KOPT-K1 (cell line): ENCODE data around the gene SFMBT2.
"Not testable (repeated sequence)": the region's sequence is repeated elsewhere in the genome, so short reads cannot be mapped to it uniquely, and the experiment has no call there.

ENCODE experiments used
- H3K27ac ChIP-seq: fragments of 200-600 bp; sonication (generic); 2 replicates; pipeline ENCODE4 v1.5.1; 2016; ENCODE audit warnings: antibody characterized with exemption, mild to moderate bottlenecking, low read depth, low read length; ENCODE audit not compliant: poor library complexity, severe bottlenecking
- H3K36me3 ChIP-seq: fragments of 200-600 bp; sonication (generic); 2 replicates; pipeline ENCODE4 v1.5.1; 2017; ENCODE audit warnings: antibody characterized with exemption, mild to moderate bottlenecking, low read length, moderate library complexity; ENCODE audit not compliant: insufficient read depth
- H3K9me3 ChIP-seq: fragments of 200-600 bp; sonication (generic); 2 replicates; pipeline ENCODE4 v1.5.1; 2017; ENCODE audit warnings: antibody characterized with exemption, low read length, mild to moderate bottlenecking; ENCODE audit not compliant: insufficient read depth, poor library complexity, severe bottlenecking

SFMBT2 gene

DNA sequence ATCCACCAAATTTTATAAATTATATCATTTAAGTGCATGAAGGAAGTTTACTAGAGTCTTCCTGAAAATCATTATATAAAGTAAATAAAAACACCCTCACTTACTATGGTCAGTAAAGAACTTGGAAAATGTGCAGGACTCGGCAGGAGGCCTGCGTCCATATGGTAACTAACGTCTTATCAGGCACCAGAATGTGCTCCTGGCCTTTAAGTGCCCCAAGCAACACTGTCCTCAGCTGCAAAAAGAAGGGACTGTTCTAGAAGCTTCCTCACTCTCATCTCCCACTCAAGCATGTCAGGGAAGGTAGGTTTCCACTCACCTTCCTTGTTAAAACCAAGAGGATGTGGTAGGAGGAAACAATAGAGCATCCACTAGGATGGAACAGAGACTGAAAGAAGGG, 11.3 kb downstream of the SFMBT2 start:
- Histone ChIP-seq H3K9me3 (no peaks in the 10 kb centered on the region), H3K27ac (no peak overlapping the region), H3K36me3 (peaks cover 21% of the 10 kb centered on the region; the same call in 1 of the 2 replicates)

DNA sequence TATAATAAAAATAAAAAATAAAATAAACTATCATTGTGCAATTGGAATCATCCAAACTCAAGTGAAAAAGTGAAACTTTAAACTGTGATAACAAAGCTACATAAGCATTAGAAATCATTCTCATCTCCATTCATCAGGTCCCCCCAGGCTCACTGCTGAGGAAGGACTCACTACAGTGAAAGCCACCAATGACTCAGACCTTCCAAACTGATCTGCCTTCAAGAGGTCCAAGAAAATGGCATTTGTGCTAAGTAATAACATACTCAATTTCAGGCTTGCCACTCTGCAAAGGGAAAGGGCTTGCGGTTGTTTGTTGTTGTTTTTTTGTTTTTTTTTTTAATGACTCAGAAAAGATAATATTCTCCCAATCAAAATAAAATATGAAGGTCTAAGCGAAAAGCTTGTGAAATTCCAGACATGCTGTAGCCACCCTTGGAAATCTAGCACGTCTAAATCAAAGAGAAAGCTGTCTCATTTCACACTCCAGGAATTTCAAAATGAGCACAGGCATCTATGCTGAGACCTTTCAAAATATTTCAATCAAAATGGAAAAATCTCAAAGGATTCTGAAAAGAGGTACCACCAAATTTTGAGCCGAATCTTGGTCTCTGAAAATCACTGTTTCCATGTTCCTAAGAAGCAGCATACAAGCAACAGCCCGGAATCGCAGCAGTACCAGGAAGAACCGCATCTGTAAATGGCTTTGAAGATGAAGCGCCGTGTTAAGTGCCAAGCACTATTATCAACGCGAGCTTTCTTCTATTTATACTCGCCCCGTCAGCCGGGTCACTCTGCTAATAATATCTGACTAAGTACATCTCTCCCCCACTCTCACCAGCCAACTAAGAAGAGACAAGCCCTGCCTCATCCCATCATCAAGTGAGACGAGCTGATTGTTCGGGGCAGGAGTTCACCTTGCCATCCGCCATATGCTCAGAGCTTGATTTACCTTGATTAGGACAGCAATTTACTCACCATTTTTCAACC, 13.5 kb downstream of the SFMBT2 start:
- Histone ChIP-seq H3K36me3 (0 out of 2 replicates have a peak, but pooled peaks cover 11% of the 10 kb centered on the region), H3K9me3 (no peaks in the 10 kb centered on the region), H3K27ac (no peak overlapping the region)

DNA sequence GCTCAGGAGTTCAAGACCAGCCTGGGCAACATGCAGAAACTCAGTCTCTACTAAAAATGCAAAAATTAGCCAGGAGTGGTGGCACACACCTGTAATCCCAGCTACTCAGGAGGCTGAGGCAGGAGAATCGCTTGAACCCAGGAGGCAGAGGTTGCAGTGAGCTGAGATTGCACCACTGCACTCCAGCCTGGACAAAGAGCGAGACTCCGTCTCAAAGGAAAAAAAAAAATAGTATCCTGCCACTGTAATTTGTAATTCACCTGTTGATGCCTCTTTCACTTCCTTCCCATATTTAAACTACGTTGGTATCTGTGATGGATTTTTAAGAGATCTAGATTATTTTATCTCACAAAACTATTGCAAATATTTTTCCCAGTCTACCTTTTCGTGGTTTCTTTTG, 18.5 kb downstream of the SFMBT2 start:
- not testable (repeated sequence) for H3K27ac ChIP-seq, H3K36me3 ChIP-seq, H3K9me3 ChIP-seq

DNA sequence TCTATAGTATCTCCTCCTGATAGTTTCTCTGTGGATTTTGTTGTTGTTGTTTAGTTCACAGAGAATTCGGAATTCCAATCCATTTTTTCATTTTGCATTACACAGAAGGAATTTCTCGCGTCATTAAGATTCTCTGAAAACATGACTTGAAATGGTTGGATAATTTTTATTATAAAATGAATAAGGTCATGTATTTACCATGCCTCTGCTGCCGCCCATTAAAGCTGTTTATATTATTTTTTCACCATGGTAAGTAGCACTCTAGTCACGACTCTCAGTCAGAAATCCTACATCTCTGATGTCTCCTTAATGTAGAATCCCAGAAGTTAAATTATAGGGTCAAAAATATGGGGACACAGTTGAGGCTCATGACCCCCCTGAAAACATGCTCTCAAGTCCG, 19.1 kb downstream of the SFMBT2 start:
- no peaks in the 10 kb centered on the region for H3K9me3 ChIP-seq
- no peaks in the 10 kb centered on the region for H3K36me3 ChIP-seq

DNA sequence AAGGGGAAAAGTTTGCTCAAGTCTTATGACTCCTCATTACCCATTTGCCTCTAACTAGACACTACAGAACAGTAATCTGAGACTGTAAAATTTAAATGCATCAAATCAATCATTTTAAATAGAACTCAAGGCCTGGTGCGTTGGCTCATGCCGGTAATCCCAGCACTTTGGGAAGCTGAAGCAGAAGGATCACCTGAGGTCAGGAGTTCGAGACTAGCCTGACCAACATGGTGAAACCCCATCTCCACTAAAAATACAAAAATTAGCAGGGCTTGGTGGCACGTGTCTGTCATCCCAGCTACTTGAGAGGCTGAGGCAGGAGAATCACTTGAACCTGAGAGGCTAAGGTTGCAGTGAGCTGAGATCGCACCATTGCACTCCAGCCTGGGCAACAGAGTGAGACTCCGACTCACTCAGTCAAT, 20.1 kb downstream of the SFMBT2 start:
- H3K36me3 ChIP-seq, H3K9me3 ChIP-seq, H3K27ac ChIP-seq: not testable (repeated sequence)

More for the DNA sequence above, 19.1 kb downstream of the SFMBT2 start:
- no peak overlapping the region for H3K27ac ChIP-seq

DNA sequence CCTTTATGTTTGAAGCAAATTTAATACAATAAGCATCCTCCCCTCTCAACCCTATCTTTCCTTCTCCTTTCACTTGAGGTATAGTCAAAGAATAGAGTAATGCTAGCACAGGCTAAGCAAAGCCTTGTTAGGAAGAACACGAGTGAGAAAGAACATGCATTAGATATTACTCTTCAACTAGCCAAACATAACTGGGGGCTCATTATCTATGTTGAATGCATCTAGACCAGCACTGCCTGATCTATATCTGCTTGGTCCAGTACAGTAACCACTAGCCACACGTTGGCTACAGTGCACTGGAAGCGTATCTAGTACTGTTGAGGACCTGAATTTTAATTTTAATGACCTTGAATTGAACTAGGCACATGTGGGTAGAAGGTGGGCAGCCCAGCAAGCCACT, 21.0 kb downstream of the SFMBT2 start:
- Histone ChIP-seq H3K36me3 (no peaks in the 10 kb centered on the region; the same call in 1 of the 2 replicates), H3K27ac (no peak overlapping the region), H3K9me3 (no peaks in the 10 kb centered on the region)

- H3K9me3 ChIP-seq = no peaks in the 10 kb centered on the region
- H3K36me3 ChIP-seq = no peaks in the 10 kb centered on the region; the same call in 1 of the 2 replicates
- no peak overlapping the region for H3K27ac ChIP-seq
Observed at GRCh38 chr10:7389346-7389745, 21.5 kb downstream of the SFMBT2 start.

DNA sequence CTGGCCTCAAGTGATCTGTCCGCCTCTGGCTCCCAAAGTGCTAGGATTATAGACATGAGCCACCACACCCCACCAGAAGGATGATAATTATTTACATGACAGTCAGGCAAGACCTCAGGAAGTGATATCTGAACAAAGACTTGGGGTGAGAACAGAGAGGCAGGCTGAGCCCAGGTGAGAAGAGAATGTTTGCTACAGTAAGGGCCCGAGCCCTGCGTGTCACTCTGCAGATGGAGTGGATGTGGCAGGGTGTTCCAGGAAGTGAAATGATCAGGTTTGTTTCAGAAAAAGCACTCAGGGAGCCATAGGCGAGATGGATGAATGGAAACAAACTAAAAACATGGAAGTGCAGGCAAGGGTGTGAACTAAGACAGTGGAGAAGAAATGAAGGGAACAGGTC, 22.2 kb downstream of the SFMBT2 start:
- Histone ChIP-seq H3K27ac (peak overlapping the region; percentile 7), H3K36me3 (no peaks in the 10 kb centered on the region; the same call in 1 of the 2 replicates), H3K9me3 (no peaks in the 10 kb centered on the region)

GRCh38 chr10:7388149-7388548, 22.7 kb downstream of the SFMBT2 start:
- not testable (repeated sequence) for H3K9me3 ChIP-seq, H3K27ac ChIP-seq, H3K36me3 ChIP-seq

DNA sequence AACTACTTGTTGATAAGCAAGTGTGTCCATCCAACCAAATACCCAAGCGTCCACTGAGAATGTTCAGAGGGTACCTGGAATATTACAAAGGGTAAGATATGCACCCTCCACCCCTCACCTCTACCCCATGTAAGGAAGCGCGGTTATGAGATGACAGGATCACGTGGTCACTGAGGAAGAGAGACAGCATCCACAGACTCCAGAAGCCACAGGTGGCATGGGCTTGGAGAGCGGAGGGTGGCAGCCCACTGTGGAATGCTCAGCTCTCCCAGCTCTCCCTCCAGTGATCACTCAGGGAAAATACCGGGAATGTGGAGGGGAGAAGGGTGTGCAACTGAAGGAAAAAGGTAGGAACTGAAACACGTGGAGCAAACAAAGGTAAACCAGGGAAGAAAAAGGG, 25.7 kb downstream of the SFMBT2 start:
- peaks cover 20% of the 10 kb centered on the region for H3K36me3 ChIP-seq
- no peaks in the 10 kb centered on the region for H3K9me3 ChIP-seq
- H3K27ac ChIP-seq = no peak overlapping the region

DNA sequence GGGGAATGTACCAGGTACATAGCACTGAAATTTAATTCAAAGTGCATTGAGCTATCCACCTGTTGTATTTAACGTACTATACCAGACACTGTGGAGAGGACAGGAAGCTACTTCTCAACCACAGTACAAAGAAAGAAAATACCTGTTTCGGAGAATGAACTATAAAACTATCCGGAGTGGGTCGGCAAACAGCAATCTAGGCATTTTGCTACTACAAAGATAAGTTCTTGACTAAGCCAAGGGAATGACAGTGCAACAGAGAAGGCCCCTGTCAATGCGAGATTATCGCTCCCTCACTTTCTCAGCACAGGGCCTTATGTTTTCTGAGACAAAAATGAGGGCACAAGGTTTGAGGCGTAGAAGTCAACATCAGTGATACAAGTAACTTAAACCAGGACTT, 27.4 kb downstream of the SFMBT2 start:
- H3K27ac ChIP-seq = no peak overlapping the region
- H3K36me3 ChIP-seq = peaks cover 37% of the 10 kb centered on the region
- no peaks in the 10 kb centered on the region for H3K9me3 ChIP-seq

DNA sequence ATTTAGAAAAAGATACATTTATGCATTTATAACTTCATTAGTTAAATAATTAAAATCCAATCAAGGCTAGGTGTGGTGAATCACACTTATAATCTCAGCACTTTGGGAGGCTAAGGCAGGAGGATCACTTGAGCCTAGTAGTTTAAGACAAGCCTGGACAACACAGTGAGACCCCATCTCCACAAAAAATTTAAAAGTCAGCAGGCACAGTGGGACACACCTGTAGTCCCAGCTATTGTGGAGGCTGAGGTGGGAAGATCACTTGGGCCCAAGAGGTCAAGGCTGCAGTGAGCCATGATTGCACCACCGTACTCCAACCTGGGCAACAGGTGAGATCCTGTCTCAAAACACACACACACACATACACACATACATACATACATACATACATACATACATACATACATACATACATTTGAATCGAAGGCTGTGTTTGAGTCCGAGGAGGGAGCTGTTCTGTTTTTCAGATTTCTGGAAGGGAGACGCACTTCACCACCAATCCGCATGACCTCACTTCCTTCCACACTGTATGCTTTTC, 30.1 kb downstream of the SFMBT2 start:
- H3K36me3 ChIP-seq = peaks cover 55% of the 10 kb centered on the region
- no peaks in the 10 kb centered on the region for H3K9me3 ChIP-seq
- H3K27ac ChIP-seq = no peak overlapping the region

GRCh38 chr10:7378602-7379403, 32.0 kb downstream of the SFMBT2 start:
- Histone ChIP-seq H3K9me3 (no peaks in the 10 kb centered on the region), H3K27ac (no peak overlapping the region), H3K36me3 (peaks cover 73% of the 10 kb centered on the region)

DNA sequence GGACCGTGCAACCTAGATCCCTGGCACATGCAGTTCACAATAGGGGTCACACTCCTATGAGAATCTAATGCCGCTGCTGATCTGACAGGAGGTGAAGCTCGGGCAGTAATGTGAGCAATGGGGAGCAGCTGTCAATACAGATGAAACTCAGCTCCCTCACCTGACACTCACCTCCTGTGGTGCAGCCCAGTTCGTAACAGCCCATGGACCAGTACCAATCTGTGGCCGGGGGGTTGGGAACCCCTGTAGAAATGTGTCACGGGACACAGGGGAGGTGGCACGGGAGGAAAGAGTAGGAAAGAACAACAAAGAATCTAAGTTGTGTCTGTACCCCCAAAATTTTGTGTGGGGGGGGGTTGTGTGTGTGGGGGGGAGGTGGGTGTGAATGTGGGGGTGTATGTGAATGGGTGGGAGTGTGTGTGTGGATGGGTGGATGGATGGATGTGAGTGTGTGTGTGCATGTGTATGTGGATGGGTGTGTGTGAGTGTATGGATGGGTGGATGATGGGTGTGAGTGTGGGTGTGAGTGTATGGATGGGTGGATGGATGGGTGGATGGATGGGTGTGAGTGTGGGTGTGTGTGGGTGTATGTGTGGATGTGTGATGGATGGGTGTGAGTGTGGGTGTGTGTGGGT, 33.1 kb downstream of the SFMBT2 start:
- H3K27ac ChIP-seq = no peak overlapping the region

GRCh38 chr10:7374795-7375194, 36.0 kb downstream of the SFMBT2 start:
- Histone ChIP-seq H3K27ac (no peak overlapping the region), H3K9me3 (no peaks in the 10 kb centered on the region), H3K36me3 (peaks cover 85% of the 10 kb centered on the region)

More for the DNA sequence above, 33.1 kb downstream of the SFMBT2 start:
- Histone ChIP-seq H3K9me3 (no peaks in the 10 kb centered on the region), H3K36me3 (peaks cover 84% of the 10 kb centered on the region)
